ENCODE data around the gene ICAM2.
A peak's percentile ranks its signal among the peaks of the same experiment; 100 is the strongest.
"Not testable (repeated sequence)": the region's sequence is repeated elsewhere in the genome, so short reads cannot be mapped to it uniquely, and the experiment has no call there.

ICAM2 gene

GRCh38 chr17:63988741-63989621, 31.5 kb downstream of the ICAM2 start:
- H3K4me1 Mint-ChIP-seq, result peaks cover 44 to 73% of the 10 kb centered on the region in 2 donors
- H3K4me3 Mint-ChIP-seq, result no peak overlapping the region
- H3K9me3 Mint-ChIP-seq, result no peaks in the 10 kb centered on the region
- no peaks in the 10 kb centered on the region for H3K27me3 Mint-ChIP-seq
- no peaks in the 10 kb centered on the region for H3K36me3 Mint-ChIP-seq
- DNase-seq, result no peak
- H3K27ac Mint-ChIP-seq, result no peak overlapping the region
- ATAC-seq (replicated peaks), result no peak

GRCh38 chr17:63988127-63988478, 32.3 kb downstream of the ICAM2 start:
- Mint-ChIP-seq H3K27me3 (no peaks in the 10 kb centered on the region), H3K36me3 (no peaks in the 10 kb centered on the region), H3K9me3 (no peaks in the 10 kb centered on the region), H3K27ac (no peak overlapping the region), H3K4me1 (peaks cover 39 to 67% of the 10 kb centered on the region in 2 donors), H3K4me3 (no peak overlapping the region)
- DNase-seq, result no peak
- ATAC-seq (replicated peaks), result no peak

GRCh38 chr17:63987221-63988126, 33.0 kb downstream of the ICAM2 start:
- H3K4me1 Mint-ChIP-seq, result peaks cover 35 to 62% of the 10 kb centered on the region in 2 donors
- H3K27ac Mint-ChIP-seq, result no peak overlapping the region
- DNase-seq, result no peak

GRCh38 chr17:63986821-63987220, 33.6 kb downstream of the ICAM2 start:
- Mint-ChIP-seq H3K27ac (peak overlapping the region; percentile 67), H3K27me3 (no peaks in the 10 kb centered on the region), H3K4me1 (peaks cover 34 to 57% of the 10 kb centered on the region in 2 donors), H3K9me3 (peaks cover 8 to 9% of the 10 kb centered on the region in 2 donors), H3K4me3 (no peak overlapping the region), H3K36me3 (peaks cover 4 to 9% of the 10 kb centered on the region in 2 donors)
- no peak for DNase-seq
- no peak for ATAC-seq (replicated peaks)

More at GRCh38 chr17:63987221-63988126, 33.0 kb downstream of the ICAM2 start:
- no peak for ATAC-seq (replicated peaks)
- H3K9me3 Mint-ChIP-seq, result peaks cover 4 to 5% of the 10 kb centered on the region in 2 donors
- H3K27me3 Mint-ChIP-seq, result no peaks in the 10 kb centered on the region
- H3K36me3 Mint-ChIP-seq, result peaks cover 4 to 5% of the 10 kb centered on the region in 2 donors
- H3K4me3 Mint-ChIP-seq, result no peak overlapping the region

GRCh38 chr17:63985387-63986140, 34.9 kb downstream of the ICAM2 start:
- H3K27me3 Mint-ChIP-seq, result no peaks in the 10 kb centered on the region
- peak overlapping the region; percentile 62 for H3K27ac Mint-ChIP-seq
- H3K36me3 Mint-ChIP-seq, result peaks cover 4 to 9% of the 10 kb centered on the region in 2 donors
- H3K9me3 Mint-ChIP-seq, result peaks cover 8 to 9% of the 10 kb centered on the region in 2 donors
- no peak overlapping the region for H3K4me3 Mint-ChIP-seq
- ATAC-seq (replicated peaks) (peak; percentile 10 to 31), DNase-seq (no peak)
- H3K4me1 Mint-ChIP-seq, result peaks cover 31 to 44% of the 10 kb centered on the region in 2 donors

GRCh38 chr17:63984651-63985386, 35.6 kb downstream of the ICAM2 start:
- H3K27me3 Mint-ChIP-seq, result no peaks in the 10 kb centered on the region
- ATAC-seq (replicated peaks) (peak; percentile 90 to 92), DNase-seq (peak; percentile 49)
- peaks cover 8 to 9% of the 10 kb centered on the region in 2 donors for H3K9me3 Mint-ChIP-seq
- H3K36me3 Mint-ChIP-seq, result peaks cover 4 to 9% of the 10 kb centered on the region in 2 donors
- H3K27ac Mint-ChIP-seq, result peak overlapping the region; percentile 62
- H3K4me1 Mint-ChIP-seq, result peaks cover 24 to 37% of the 10 kb centered on the region in 2 donors
- no peak overlapping the region for H3K4me3 Mint-ChIP-seq

- H3K27me3 Mint-ChIP-seq, result no peaks in the 10 kb centered on the region
Observed at GRCh38 chr17:63984236-63984635, 36.2 kb downstream of the ICAM2 start.

GRCh38 chr17:63983320-63983719, 37.1 kb downstream of the ICAM2 start:
- ATAC-seq (replicated peaks) (no peak), DNase-seq (no peak)
- Mint-ChIP-seq H3K36me3 (peaks cover 4 to 9% of the 10 kb centered on the region in 2 donors), H3K4me1 (peaks cover 21 to 36% of the 10 kb centered on the region in 2 donors), H3K4me3 (no peak overlapping the region), H3K9me3 (peaks cover 8 to 9% of the 10 kb centered on the region in 2 donors), H3K27me3 (no peaks in the 10 kb centered on the region), H3K27ac (no peak overlapping the region)

More at GRCh38 chr17:63984236-63984635, 36.2 kb downstream of the ICAM2 start:
- DNase-seq (no peak), ATAC-seq (replicated peaks) (no peak)
- H3K4me3 Mint-ChIP-seq, result no peak overlapping the region
- peaks cover 4 to 9% of the 10 kb centered on the region in 2 donors for H3K36me3 Mint-ChIP-seq
- no peak overlapping the region for H3K27ac Mint-ChIP-seq
- peaks cover 21 to 36% of the 10 kb centered on the region in 2 donors for H3K4me1 Mint-ChIP-seq
- peaks cover 8 to 9% of the 10 kb centered on the region in 2 donors for H3K9me3 Mint-ChIP-seq

- H3K4me3 Mint-ChIP-seq; ATAC-seq (replicated peaks); H3K9me3 Mint-ChIP-seq; H3K27me3 Mint-ChIP-seq; H3K27ac Mint-ChIP-seq; H3K36me3 Mint-ChIP-seq; DNase-seq: not testable (repeated sequence)
- peaks cover 20 to 34% of the 10 kb centered on the region in 2 donors for H3K4me1 Mint-ChIP-seq
Observed at GRCh38 chr17:63982641-63983040, 37.8 kb downstream of the ICAM2 start.

GRCh38 chr17:63978272-63979200, 41.9 kb downstream of the ICAM2 start:
- DNase-seq, result no peak
- H3K4me1 Mint-ChIP-seq, result peaks cover 6 to 8% of the 10 kb centered on the region in 2 donors
- no peak overlapping the region for H3K27ac Mint-ChIP-seq
- peaks cover 0 to 10% of the 10 kb centered on the region in 2 donors for H3K27me3 Mint-ChIP-seq
- no peak overlapping the region for H3K4me3 Mint-ChIP-seq
- ATAC-seq (replicated peaks), result no peak
- H3K9me3 Mint-ChIP-seq, result peaks cover 8 to 9% of the 10 kb centered on the region in 2 donors
- peaks cover 4 to 9% of the 10 kb centered on the region in 2 donors for H3K36me3 Mint-ChIP-seq

- peaks cover 8 to 11% of the 10 kb centered on the region in 2 donors for H3K4me1 Mint-ChIP-seq
- H3K36me3 Mint-ChIP-seq, result no peaks in the 10 kb centered on the region
- ATAC-seq (replicated peaks) (no peak), DNase-seq (no peak)
- peaks cover 0 to 13% of the 10 kb centered on the region in 2 donors for H3K27me3 Mint-ChIP-seq
- H3K4me3 Mint-ChIP-seq, result no peak overlapping the region
- no peaks in the 10 kb centered on the region for H3K9me3 Mint-ChIP-seq
- H3K27ac Mint-ChIP-seq, result no peak overlapping the region
Observed at GRCh38 chr17:63976702-63977101, 43.7 kb downstream of the ICAM2 start.

GRCh38 chr17:63975541-63976092, 44.8 kb downstream of the ICAM2 start:
- H3K27ac Mint-ChIP-seq, result no peak overlapping the region
- ATAC-seq (replicated peaks) (no peak), DNase-seq (no peak)
- H3K36me3 Mint-ChIP-seq, result no peaks in the 10 kb centered on the region
- H3K9me3 Mint-ChIP-seq, result no peaks in the 10 kb centered on the region
- peaks cover 0 to 13% of the 10 kb centered on the region in 2 donors for H3K27me3 Mint-ChIP-seq
- peaks cover 8 to 11% of the 10 kb centered on the region in 2 donors for H3K4me1 Mint-ChIP-seq
- H3K4me3 Mint-ChIP-seq, result no peak overlapping the region
